NCI-H2227 (cell line): ENCODE measurements around the gene CISH.

Source experiments
- DNase-seq: peaks from one replicate; lab custom pipeline; 2025; ENCODE audit not compliant: unreplicated experiment; lab: John Stamatoyannopoulos, UW

CISH gene

DNA sequence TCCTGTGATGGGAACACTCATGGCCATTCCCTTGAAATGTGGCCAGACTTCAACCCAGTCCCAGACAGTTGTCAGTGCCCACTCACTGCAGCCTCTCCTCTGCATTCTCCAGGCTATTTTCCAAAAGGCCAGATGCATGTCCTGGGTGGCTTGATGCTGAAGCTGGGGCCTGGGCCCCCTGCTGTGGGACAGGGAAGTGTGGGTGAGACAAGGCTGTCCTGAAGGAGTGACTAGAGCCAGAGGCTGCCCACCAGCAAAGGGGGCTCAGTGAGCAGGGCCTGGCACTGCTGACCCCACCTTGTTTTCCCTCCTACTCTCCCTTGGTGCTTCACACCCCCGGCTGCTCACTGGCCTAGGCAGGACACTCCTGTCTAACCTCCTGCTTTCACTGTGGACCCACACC lies 11.9 kb downstream of the CISH start:
- DNase-seq: no peak

- no peak for DNase-seq
Measured at GRCh38 chr3:50599115-50599715, 12.4 kb downstream of the CISH start.

DNA sequence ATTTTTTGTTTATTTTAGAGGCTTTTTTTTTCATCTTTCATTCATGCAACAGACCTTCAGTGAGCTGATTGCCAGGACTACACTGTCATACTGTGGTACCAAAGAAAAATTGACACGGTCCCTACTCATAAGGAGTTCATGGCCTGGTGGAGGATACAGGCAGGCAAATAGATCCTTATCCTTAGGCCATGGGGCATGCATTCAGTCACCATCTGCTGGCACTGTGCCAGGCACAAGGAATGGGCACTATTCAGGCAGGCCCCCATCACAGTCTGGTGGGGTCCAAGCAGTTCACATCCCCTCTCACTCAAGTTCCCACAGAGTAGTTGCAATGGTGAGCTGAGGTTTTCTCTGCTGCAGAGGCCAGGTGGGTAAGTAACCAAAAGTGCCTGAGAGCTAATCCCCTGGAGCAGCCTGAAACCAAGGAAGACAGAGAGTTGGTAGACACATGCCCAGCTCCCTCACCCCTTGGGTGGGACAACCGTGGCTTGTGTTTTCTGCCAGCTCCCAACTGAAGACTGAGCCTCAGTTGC lies 17.3 kb downstream of the CISH start:
- DNase-seq: no peak

GRCh38 chr3:50592568-50592967 lies 19.0 kb downstream of the CISH start:
- DNase-seq: no peak

GRCh38 chr3:50591196-50591741 lies 20.3 kb downstream of the CISH start:
- no peak for DNase-seq

DNA sequence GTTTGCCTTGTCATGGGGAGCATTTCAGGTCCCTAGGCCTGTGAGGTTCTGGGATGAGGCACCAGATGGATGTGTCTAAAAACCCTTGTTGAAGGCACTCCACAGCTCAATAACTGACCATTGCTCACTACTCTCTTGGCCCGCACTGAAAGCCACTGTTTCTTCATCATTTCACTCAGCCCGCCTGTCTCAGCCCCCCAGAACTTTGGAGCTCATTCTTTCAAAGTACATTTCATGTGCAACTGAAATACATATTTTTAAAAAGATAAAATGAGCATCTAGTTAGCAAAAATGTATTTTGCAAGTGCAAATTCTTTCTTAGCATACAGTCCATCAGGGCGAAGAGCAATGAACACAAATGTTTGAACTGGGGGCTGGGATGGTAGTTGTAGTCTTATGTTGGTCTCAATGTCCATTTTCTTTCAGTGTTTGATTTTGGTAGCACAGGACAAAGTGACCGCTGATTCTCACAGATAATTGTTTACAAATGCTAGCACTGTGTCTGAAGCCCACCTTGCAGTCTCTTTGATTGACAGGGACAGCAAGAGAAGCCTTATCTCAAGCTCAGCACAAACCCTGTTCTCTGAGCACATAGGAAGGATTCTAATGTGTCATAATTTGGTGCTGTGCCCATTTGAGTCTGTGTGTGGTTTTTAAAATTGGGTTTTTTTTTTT lies 22.7 kb downstream of the CISH start:
- no peak for DNase-seq

DNA sequence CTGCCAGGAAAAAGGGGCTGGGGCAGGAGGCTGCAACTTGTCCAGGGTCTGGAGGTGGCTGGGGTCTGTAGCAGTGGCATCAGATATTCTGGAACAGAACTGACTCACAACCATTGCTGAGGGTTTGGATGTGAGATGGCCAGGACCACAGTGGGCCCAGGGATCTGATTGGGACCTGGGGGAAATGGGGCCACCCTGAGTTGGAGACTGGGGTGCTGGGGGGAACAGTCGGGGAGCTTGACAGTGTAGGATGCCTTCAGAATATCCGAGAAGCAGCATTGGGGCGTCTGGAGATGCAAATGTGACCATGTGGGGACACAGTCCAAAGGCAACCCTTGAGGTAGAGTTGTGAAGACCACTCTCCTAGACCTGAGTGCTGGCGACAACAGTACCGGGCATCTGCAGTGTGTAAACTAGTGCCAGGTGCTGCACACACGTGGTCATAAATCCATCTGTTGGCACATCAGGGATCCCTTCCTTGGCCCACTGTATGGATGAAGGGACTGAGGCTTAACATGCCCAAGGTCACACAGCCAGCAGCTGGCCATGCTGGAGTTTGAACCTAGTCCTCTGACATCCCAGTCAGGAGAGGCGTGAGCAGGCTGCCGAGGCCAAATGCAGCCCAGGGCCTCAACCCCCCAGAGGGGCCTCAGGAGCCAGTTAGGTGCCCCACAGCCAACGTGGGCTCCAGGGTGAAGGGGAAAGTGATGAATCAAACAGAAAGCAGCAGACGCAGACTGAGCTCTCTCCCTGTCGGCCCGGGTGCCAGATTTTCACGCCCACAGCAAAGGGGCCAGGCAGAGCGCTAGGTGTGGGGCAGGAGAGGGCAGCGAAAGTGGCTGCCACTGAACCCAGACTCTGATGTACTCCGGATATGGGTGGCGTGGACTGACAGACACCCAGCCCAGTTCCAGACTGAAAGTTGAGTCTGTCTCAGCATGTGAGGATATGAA lies 23.5 kb downstream of the CISH start:
- DNase-seq: no peak

DNA sequence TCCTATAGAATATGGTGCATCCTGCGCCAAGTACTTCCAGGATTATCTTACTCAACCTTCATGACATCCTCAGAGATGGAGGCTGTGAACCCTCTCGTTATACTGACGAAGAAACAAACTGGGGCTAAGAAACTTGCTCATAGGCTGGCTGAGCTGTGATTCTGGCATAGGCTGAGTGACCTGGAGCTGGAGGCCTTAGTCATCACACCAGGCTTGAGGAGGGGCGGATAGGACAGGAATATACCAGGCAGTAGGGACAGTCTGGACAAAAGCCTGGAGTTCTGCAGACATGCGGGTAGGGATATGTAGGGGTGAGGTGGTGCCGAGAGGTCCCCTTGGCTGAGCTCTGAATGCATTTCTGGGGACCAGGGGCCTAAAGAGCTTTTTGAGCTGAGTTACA lies 24.2 kb downstream of the CISH start:
- no peak for DNase-seq

DNA sequence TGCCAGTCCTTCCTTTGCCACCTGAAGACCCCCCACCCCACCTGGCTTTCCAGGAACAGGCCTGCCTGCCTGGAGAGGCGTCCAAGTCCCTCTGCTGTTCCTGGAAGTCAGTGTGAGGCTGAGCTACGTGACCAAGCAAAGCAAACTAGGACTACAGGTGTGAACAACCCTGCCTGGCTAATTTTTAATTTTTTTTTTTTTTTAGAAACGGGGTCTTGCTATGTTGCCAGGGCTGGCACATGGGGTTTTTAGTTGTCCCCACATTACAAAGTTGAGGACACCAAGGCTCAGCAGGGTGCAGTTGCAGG lies 24.9 kb downstream of the CISH start:
- DNase-seq: no peak

GRCh38 chr3:50585919-50586762 lies 25.4 kb downstream of the CISH start:
- no peak for DNase-seq

DNA sequence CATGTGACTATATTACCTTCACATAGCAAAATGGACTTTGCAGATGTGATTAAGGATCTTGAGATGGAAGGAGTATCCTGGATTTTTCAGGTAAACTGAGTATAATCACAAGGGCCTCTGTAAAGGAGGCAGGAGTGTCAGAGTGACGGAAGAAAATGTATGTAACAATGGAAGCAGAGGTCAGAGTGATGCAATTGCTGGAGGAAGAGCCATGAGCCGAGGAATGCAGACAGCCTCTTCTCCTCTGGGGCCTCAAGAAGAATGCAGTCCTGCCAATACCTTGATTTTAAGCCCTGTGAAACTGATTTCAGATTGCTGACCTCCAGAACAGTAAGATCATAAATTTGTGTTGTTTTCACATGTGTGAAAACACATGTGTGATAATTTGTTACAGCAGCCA lies 27.2 kb downstream of the CISH start:
- no peak for DNase-seq

DNA sequence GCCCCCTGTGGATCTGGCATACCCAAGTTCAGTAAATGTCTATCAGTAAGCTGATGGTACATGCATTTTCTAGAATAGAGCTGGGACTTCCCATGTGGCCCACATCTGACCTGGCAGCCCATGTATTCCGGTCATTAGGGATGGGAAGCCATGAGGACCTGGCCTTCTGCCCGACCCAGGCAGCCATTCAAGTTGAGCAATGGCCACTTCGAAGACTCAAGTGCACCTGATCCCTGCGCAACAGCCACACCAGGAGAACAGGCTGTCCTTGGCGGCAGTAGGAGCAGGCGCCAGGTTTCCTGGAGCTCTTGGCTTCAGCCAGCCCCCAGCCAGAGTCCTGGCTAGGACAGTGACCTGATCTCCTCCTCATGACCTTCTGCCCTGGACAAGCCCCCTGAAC lies 27.7 kb downstream of the CISH start:
- DNase-seq: no peak

DNA sequence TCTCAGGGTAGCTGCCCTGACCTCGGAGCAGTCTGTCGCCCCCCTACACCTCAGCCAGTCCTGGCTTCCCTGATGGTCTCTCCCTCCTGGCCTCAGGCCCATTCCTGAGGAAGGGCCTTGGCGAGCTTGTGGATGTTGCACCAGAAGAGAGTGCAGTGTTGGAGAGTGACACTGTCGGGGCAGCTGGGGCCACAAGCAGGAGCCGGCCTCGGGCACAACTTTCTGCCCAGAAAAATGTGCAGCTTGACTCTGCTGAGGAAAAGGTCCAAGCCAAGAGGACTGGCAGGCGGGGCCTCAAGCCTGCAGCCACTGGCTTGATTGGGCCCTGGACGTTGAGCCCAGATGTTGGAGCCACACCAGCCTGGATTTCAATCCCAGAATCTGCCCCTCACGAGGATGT lies 29.5 kb downstream of the CISH start:
- DNase-seq: no peak

- DNase-seq: no peak
Measured at GRCh38 chr3:50581459-50581842, 30.1 kb downstream of the CISH start.

GRCh38 chr3:50580683-50581458 lies 30.7 kb downstream of the CISH start:
- no peak for DNase-seq

- no peak for DNase-seq
Measured at GRCh38 chr3:50577348-50577747, 34.2 kb downstream of the CISH start.

DNA sequence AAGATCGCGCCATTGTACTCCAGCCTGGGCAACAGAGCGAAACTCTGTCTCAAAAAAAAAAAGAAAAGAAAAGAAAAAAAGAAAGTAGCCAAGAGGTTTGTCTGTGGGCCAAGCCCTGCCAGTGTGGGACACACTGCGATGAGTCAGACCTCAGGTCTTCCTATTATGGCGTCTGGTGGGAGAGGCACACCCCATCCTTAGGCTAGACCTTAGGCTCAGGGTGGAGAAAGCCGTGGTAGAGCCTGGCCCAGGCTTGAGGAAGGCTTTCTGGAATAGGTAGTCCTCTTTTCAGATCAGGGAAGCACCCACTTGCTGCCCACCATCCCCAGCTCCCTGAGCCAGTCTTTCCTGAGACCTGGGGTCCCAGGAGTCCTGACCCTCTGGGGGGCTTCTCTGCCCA lies 36.2 kb downstream of the CISH start:
- DNase-seq: no peak

- DNase-seq: no peak
Measured at GRCh38 chr3:50574444-50574831, 37.1 kb downstream of the CISH start.

DNA sequence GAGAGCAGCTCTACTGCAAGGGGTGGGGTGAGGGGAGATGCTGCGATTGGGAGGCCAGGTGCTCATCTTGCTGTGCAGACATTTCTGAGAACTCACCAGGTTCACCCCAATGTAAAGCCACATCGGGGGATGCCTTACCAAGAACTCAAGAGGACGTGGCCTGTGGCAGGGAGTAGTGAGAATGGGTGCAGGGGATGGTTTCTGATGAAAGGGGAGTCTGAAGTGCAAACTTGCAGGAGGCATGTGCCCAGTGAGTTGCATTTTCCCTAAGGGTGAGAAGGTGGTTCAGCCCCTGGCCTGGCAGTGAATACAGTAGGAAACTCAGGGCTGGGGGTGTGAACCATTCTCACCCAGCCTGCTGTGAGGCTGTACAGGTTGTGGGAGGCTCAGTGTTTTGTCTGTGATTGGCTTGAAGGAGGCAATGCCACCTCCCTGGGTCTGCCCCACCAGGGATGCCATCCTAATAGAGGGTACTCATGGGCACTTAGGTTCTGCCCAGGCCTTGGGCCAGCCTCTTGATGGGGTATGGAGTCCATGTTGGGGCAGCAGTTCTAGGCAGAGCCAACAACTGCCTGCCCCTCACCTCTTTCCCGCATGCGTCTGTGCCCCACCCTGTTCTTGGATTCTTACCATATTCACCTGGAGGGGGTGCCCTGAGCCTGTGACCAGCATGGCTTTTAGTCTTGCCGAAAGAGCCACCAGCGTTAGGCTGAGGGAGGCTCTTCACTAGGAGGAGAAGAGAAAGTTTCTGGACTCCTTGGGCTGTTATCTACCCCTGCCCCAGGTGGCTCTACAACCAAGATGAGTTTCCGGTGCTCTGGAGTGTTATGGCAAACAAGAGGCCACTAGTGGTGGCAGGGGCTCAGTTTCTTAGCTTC lies 37.8 kb downstream of the CISH start:
- no peak for DNase-seq
